ENCODE data around the gene HIRA.

The HIRA gene

GRCh38 chr22:19295733-19296132, 135.8 kb downstream of the HIRA start:
- no peak overlapping the region for H3K4me2 ChIP-seq (ENCODE audit: low read depth, low read length, poor library complexity, severe bottlenecking)
- no peaks in the 10 kb centered on the region for H3K27me3 ChIP-seq (ENCODE audit: low read length)
- no peaks in the 10 kb centered on the region for H3K9me2 ChIP-seq (replicated peaks; ENCODE audit: insufficient read depth, low read length)
- no peaks in the 10 kb centered on the region for H3F3A ChIP-seq (ENCODE audit: insufficient read depth)
- H3K9ac ChIP-seq (ENCODE audit: low read length), result no peak overlapping the region
- no peak overlapping the region for H3K4me3 ChIP-seq (ENCODE audit: insufficient read depth, low read length, poor library complexity, severe bottlenecking)
- no peaks in the 10 kb centered on the region for H3K9me3 ChIP-seq (ENCODE audit: insufficient read depth, low read length)
- H3K27ac ChIP-seq (ENCODE audit: low read depth, low read length), result no peak overlapping the region
- no peaks in the 10 kb centered on the region for H3K36me3 ChIP-seq (ENCODE audit: low read length)
- TF ChIP-seq CTCF (IDR thresholded peaks at IDR 0.05; ENCODE audit: insufficient read depth, low read length, poor library complexity, severe bottlenecking) (no peak), EZH2phosphoT487 (conservative IDR thresholded peaks at IDR 0.05; ENCODE audit: low read length) (no peak)
- no peaks in the 10 kb centered on the region for H4K20me1 ChIP-seq (ENCODE audit: low read depth, low read length)
- no peak overlapping the region for H2AFZ ChIP-seq (ENCODE audit: low read depth, low read length, severe bottlenecking)
- no peaks in the 10 kb centered on the region for H3K79me2 ChIP-seq (ENCODE audit: insufficient read depth, low read length)

- no peaks in the 10 kb centered on the region for H3K27me3 ChIP-seq (ENCODE audit: low read length)
- peak overlapping the region; percentile 99 for H2AFZ ChIP-seq (ENCODE audit: low read depth, low read length, severe bottlenecking)
- no peaks in the 10 kb centered on the region for H3F3A ChIP-seq (ENCODE audit: insufficient read depth)
- H3K79me2 ChIP-seq (ENCODE audit: insufficient read depth, low read length), result no peaks in the 10 kb centered on the region
- no peaks in the 10 kb centered on the region for H3K36me3 ChIP-seq (ENCODE audit: low read length)
- no peak overlapping the region for H3K27ac ChIP-seq (ENCODE audit: low read depth, low read length)
- peak overlapping the region; percentile 87 for H3K4me3 ChIP-seq (ENCODE audit: insufficient read depth, low read length, poor library complexity, severe bottlenecking)
- peak overlapping the region; percentile 65 for H3K4me2 ChIP-seq (ENCODE audit: low read depth, low read length, poor library complexity, severe bottlenecking)
- no peaks in the 10 kb centered on the region for H3K9me2 ChIP-seq (replicated peaks; ENCODE audit: insufficient read depth, low read length)
- no peaks in the 10 kb centered on the region for H3K9me3 ChIP-seq (ENCODE audit: insufficient read depth, low read length)
- peak overlapping the region; percentile 71 for H3K9ac ChIP-seq (ENCODE audit: low read length)
- H4K20me1 ChIP-seq (ENCODE audit: low read depth, low read length), result no peaks in the 10 kb centered on the region
- no peak for TF ChIP-seq EZH2phosphoT487 (conservative IDR thresholded peaks at IDR 0.05; ENCODE audit: low read length)
- TF ChIP-seq CTCF (IDR thresholded peaks at IDR 0.05; ENCODE audit: insufficient read depth, low read length, poor library complexity, severe bottlenecking), result no peak
Measured at GRCh38 chr22:19292458-19293230, 138.9 kb downstream of the HIRA start.

- Histone ChIP-seq H3K4me2 (ENCODE audit: low read depth, low read length, poor library complexity, severe bottlenecking) (peak within 1 kb of the TSS; percentile 65), H4K20me1 (ENCODE audit: low read depth, low read length) (no peaks in the 10 kb centered on the region), H3K9me3 (ENCODE audit: insufficient read depth, low read length) (no peaks in the 10 kb centered on the region), H3K4me3 (ENCODE audit: insufficient read depth, low read length, poor library complexity, severe bottlenecking) (peak within 1 kb of the TSS; percentile 87), H3K9me2 (replicated peaks; ENCODE audit: insufficient read depth, low read length) (no peaks in the 10 kb centered on the region), H3K9ac (ENCODE audit: low read length) (peak within 1 kb of the TSS; percentile 71), H3F3A (ENCODE audit: insufficient read depth) (no peaks in the 10 kb centered on the region), H3K27ac (ENCODE audit: low read depth, low read length) (no peak within 1 kb of the TSS), H3K79me2 (ENCODE audit: insufficient read depth, low read length) (no peaks in the 10 kb centered on the region), H3K36me3 (ENCODE audit: low read length) (no peaks in the 10 kb centered on the region), H2AFZ (ENCODE audit: low read depth, low read length, severe bottlenecking) (peak within 1 kb of the TSS; percentile 99), H3K27me3 (ENCODE audit: low read length) (no peaks in the 10 kb centered on the region)
- TF ChIP-seq EZH2phosphoT487 (conservative IDR thresholded peaks at IDR 0.05; ENCODE audit: low read length) (no peak), CTCF (IDR thresholded peaks at IDR 0.05; ENCODE audit: insufficient read depth, low read length, poor library complexity, severe bottlenecking) (no peak)
Measured at GRCh38 chr22:19291580-19292457, 139.7 kb downstream of the HIRA start, which contains the start of gene CLTCL1. TSS of gene CLTCL1 (minus strand) at chr22:19291719. CDS start at chr22:19291641, 78 bp downstream.
